K562 (cell line): ENCODE data around the gene GP1BA. TPM values are rescaled to one million over a fixed set of nuclear protein-coding genes. Genes with fewer than 3 reads are reported as not detected.

ENCODE experiments used
- ATF1 ChIP-seq, 2 experiments: fragments of 450-650 bp in 1 of 2; IDR thresholded peaks; 2 replicates each; pipeline ENCODE4 v1.6.1; 2016; ENCODE audit warnings: missing compliant biosample characterization in 1 of 2, missing genetic modification characterization in 1 of 2
- BDP1 ChIP-seq: IDR thresholded peaks from 3 replicates; pipeline ENCODE4 v1.6.1; 2011; ENCODE audit not compliant: insufficient read length, insufficient read depth
- E2F3 ChIP-seq: fragments of 250-450 bp; sonication (Bioruptor Pico); IDR thresholded peaks from 2 replicates; pipeline ENCODE4 v1.4.0; 2020; ENCODE audit warnings: mild to moderate bottlenecking
- GATA2 ChIP-seq: sonication (generic); formaldehyde crosslinking; IDR thresholded peaks from 2 replicates; pipeline ENCODE4 v1.4.0; 2020; ENCODE audit warnings: mild to moderate bottlenecking, missing genetic modification reagents
- HDAC6 ChIP-seq: IDR thresholded peaks from 2 replicates; pipeline ENCODE4 v1.6.1; 2012; ENCODE audit warnings: low read depth, mild to moderate bottlenecking, control low read depth, inconsistent platforms, low read length, moderate library complexity
- HMG20A ChIP-seq: fragments of 450-650 bp; formaldehyde crosslinking; conservative IDR thresholded peaks from 2 replicates; pipeline ENCODE4 v1.4.0; 2020; ENCODE audit warnings: mild to moderate bottlenecking, mixed read lengths
- HOXB6 ChIP-seq: fragments of 250-450 bp; sonication (Bioruptor Pico); IDR thresholded peaks from 2 replicates; pipeline ENCODE4 v1.5.1; 2022; ENCODE audit warnings: mild to moderate bottlenecking, borderline replicate concordance
- KLF16 ChIP-seq: IDR thresholded peaks from 2 replicates; pipeline ENCODE4 v1.6.1; 2016; ENCODE audit warnings: antibody characterized with exemption
- MAFF ChIP-seq: IDR thresholded peaks from 2 replicates; pipeline ENCODE4 v1.6.1; 2012; ENCODE audit warnings: low read length, improper control_type of control experiment
- NCOA4 ChIP-seq: fragments of 450-650 bp; IDR thresholded peaks from 2 replicates; pipeline ENCODE4 v1.6.1; 2018; ENCODE audit warnings: mild to moderate bottlenecking; ENCODE audit not compliant: partially characterized antibody
- NFRKB ChIP-seq: fragments of 450-650 bp; IDR thresholded peaks from 2 replicates; pipeline ENCODE4 v1.6.1; 2016; ENCODE audit warnings: low read depth
- PCBP2 ChIP-seq: fragments of 200-400 bp; formaldehyde crosslinking; IDR thresholded peaks from 2 replicates; pipeline ENCODE4 v1.6.1; 2018; ENCODE audit warnings: low read length, low read depth, mild to moderate bottlenecking, moderate library complexity; ENCODE audit not compliant: poor library complexity, severe bottlenecking
- PHF21A ChIP-seq: fragments of 450-650 bp; IDR thresholded peaks from 2 replicates; pipeline ENCODE4 v1.6.1; 2017; ENCODE audit warnings: low read depth, borderline replicate concordance
- PPARD ChIP-seq: fragments of 250-450 bp; sonication (Bioruptor Pico); IDR thresholded peaks from 2 replicates; pipeline ENCODE4 v1.8.0; 2022; ENCODE audit warnings: inconsistent platforms, mild to moderate bottlenecking, moderate library complexity
- PTTG1 ChIP-seq: fragments of 450-650 bp; IDR thresholded peaks from 2 replicates; pipeline ENCODE4 v1.6.1; 2016; ENCODE audit warnings: low read depth, mild to moderate bottlenecking, missing genetic modification characterization, missing compliant biosample characterization
- SMAD1 ChIP-seq: fragments of 150-350 bp; IDR thresholded peaks from 2 replicates; pipeline ENCODE4 v1.6.1; 2014; ENCODE audit warnings: low read length, low read depth; ENCODE audit not compliant: partially characterized antibody
- SRSF3 ChIP-seq: fragments of 200-400 bp; formaldehyde crosslinking; IDR thresholded peaks from 2 replicates; pipeline ENCODE4 v1.6.1; 2016; ENCODE audit warnings: mild to moderate bottlenecking, low read length, moderate library complexity; ENCODE audit not compliant: insufficient read depth
- ZFP36 ChIP-seq: fragments of 150-350 bp; IDR thresholded peaks from 2 replicates; pipeline ENCODE4 v1.6.1; 2018; ENCODE audit warnings: low read length, low read depth; ENCODE audit not compliant: partially characterized antibody
- ZNF12 ChIP-seq: sonication (generic); formaldehyde crosslinking; IDR thresholded peaks from 2 replicates; pipeline ENCODE4 v1.4.0; 2020; ENCODE audit warnings: mild to moderate bottlenecking, missing genetic modification reagents
- ZNF324 ChIP-seq: fragments of 250-450 bp; sonication (Bioruptor Pico); IDR thresholded peaks from 2 replicates; pipeline ENCODE4 v1.4.0; 2020; ENCODE audit warnings: mild to moderate bottlenecking
- ZNF584 ChIP-seq: fragments of 200-800 bp; sonication (Bioruptor generic); IDR thresholded peaks from 2 replicates; pipeline ENCODE4 v1.6.1; 2016; ENCODE audit warnings: low read depth, mild to moderate bottlenecking, missing genetic modification characterization, missing compliant biosample characterization
- ZNF717 ChIP-seq: fragments of 250-450 bp; sonication (Bioruptor Pico); IDR thresholded peaks from 2 replicates; pipeline ENCODE4 v1.5.0; 2021
- polyA plus RNA-seq, 8 experiments: library from polyadenylated mRNA; depleted of rRNA in 4 of 8; stranded (reverse) in 5 of 8; unstranded in 3 of 8; fragments of >200 nt; fragmentation: Nextera tagmentation in 2 of 8; fragmentation: Illumina TruSeq in 1 of 8; extraction: Ambion mirVana in 2 of 8; extraction: Trizol in 1 of 8; gene quantifications; 2 replicates each; pipeline versions ENCODE4 v1.2.1 to v1.2.3, GENCODE V29; 2011 to 2014; ENCODE audit warnings: inconsistent platforms in 1 of 8, missing spikeins in 1 of 8
- total RNA-seq, 7 experiments: library from RNA; depleted of rRNA in 6 of 7; stranded (reverse); fragments of >200 nt in 6 of 7; fragmentation: Illumina TruSeq in 2 of 7; extraction: Trizol in 2 of 7; gene quantifications; 2 replicates each; pipeline versions ENCODE4 v1.2.1 to v1.2.3, GENCODE V29; 2011 to 2021; ENCODE audit warnings: low replicate concordance in 1 of 7
- TF ChIP-seq, protein P1 (sequence below): fragments of 450-650 bp; IDR thresholded peaks from 2 replicates; pipeline ENCODE4 v1.6.1; 2016; ENCODE audit warnings: missing biosample characterization, missing genetic modification characterization
- TF ChIP-seq, protein P2 (sequence below), 2 experiments: fragments of 450-650 bp; conservative IDR thresholded peaks; 2 replicates each; pipeline ENCODE4 v1.6.1; 2017; ENCODE audit warnings: mild to moderate bottlenecking in 2 of 2, moderate library complexity in 2 of 2
- TF ChIP-seq, protein P3 (sequence below): fragments of 250-450 bp; sonication (Bioruptor Pico); IDR thresholded peaks from 2 replicates; pipeline ENCODE4 v1.4.0; 2020; ENCODE audit warnings: mild to moderate bottlenecking

The GP1BA gene
- total and polyA plus RNA-seq, 9 of the 15 experiments (the other 6 are each of a cell fraction or from before 2014, with no cell fraction given) = 0.01 TPM; not detected in 8

- no peak for TF ChIP-seq PHF21A
- no peak for TF ChIP-seq HDAC6
- no peak for TF ChIP-seq ZNF717 (CRISPR knock-in tag)
- TF ChIP-seq PTTG1 (tag) = no peak
- TF ChIP-seq NFRKB = peak; percentile 5; the same call in 1 of the 2 replicates
- no peak for TF ChIP-seq HOXB6 (CRISPR knock-in tag)
- TF ChIP-seq, protein P1, sequence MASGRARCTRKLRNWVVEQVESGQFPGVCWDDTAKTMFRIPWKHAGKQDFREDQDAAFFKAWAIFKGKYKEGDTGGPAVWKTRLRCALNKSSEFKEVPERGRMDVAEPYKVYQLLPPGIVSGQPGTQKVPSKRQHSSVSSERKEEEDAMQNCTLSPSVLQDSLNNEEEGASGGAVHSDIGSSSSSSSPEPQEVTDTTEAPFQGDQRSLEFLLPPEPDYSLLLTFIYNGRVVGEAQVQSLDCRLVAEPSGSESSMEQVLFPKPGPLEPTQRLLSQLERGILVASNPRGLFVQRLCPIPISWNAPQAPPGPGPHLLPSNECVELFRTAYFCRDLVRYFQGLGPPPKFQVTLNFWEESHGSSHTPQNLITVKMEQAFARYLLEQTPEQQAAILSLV (tag) = no peak
- TF ChIP-seq SRSF3 = no peak
- TF ChIP-seq PPARD (CRISPR knock-in tag) = no peak
- TF ChIP-seq HMG20A = no peak
- 0 out of 2 replicates have a peak, but pooled peaks have one; percentile 10 for TF ChIP-seq ZNF584
- 0 out of 2 replicates have a peak, but pooled peaks have one; percentile 61 for TF ChIP-seq ZNF12 (CRISPR knock-in tag)
- no peak for TF ChIP-seq BDP1
- no peak for TF ChIP-seq E2F3
- no peak for TF ChIP-seq ZFP36
- TF ChIP-seq ATF1 (CRISPR knock-in tag; IDR thresholded peaks at IDR 0.05) = no peak
- TF ChIP-seq ATF1 (tag; IDR thresholded peaks at IDR 0.05) = no peak
- no peak for TF ChIP-seq NCOA4
- TF ChIP-seq MAFF = no peak
- TF ChIP-seq, protein P2, sequence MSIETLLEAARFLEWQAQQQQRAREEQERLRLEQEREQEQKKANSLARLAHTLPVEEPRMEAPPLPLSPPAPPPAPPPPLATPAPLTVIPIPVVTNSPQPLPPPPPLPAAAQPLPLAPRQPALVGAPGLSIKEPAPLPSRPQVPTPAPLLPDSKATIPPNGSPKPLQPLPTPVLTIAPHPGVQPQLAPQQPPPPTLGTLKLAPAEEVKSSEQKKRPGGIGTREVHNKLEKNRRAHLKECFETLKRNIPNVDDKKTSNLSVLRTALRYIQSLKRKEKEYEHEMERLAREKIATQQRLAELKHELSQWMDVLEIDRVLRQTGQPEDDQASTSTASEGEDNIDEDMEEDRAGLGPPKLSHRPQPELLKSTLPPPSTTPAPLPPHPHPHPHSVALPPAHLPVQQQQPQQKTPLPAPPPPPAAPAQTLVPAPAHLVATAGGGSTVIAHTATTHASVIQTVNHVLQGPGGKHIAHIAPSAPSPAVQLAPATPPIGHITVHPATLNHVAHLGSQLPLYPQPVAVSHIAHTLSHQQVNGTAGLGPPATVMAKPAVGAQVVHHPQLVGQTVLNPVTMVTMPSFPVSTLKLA (conservative IDR thresholded peaks at IDR 0.05) = peak; percentile 32 to 41
- no peak for TF ChIP-seq PCBP2
- TF ChIP-seq, protein P3, sequence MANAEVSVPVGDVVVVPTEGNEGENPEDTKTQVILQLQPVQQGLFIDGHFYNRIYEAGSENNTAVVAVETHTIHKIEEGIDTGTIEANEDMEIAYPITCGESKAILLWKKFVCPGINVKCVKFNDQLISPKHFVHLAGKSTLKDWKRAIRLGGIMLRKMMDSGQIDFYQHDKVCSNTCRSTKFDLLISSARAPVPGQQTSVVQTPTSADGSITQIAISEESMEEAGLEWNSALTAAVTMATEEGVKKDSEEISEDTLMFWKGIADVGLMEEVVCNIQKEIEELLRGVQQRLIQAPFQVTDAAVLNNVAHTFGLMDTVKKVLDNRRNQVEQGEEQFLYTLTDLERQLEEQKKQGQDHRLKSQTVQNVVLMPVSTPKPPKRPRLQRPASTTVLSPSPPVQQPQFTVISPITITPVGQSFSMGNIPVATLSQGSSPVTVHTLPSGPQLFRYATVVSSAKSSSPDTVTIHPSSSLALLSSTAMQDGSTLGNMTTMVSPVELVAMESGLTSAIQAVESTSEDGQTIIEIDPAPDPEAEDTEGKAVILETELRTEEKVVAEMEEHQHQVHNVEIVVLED (CRISPR knock-in tag) = no peak
- no peak for TF ChIP-seq SMAD1
- TF ChIP-seq GATA2 (CRISPR knock-in tag) = no peak
- TF ChIP-seq KLF16 = no peak
- TF ChIP-seq ZNF324 = no peak
These were observed 16.3 kb downstream of the GP1BA start, which contains the start of gene PFN1 (continued) for GRCh38 chr17:4948166-4948930.
